Neural progenitor cell (in vitro differentiated cells): ENCODE results near the gene RILPL1.
"Not testable (repeated sequence)": the region's sequence is repeated elsewhere in the genome, so short reads cannot be mapped to it uniquely, and the experiment has no call there.

Source experiments
- CTCF ChIP-seq: fragments of 200-600 bp; sonication (generic); IDR thresholded peaks from 2 replicates; pipeline ENCODE4 v1.5.1; 2017; ENCODE audit warnings: antibody characterized with exemption, mild to moderate bottlenecking
- EZH2phosphoT487 ChIP-seq: fragments of 200-600 bp; sonication (generic); IDR thresholded peaks from 2 replicates; pipeline ENCODE4 v1.6.1; 2017; ENCODE audit warnings: antibody characterized with exemption

- TF ChIP-seq EZH2phosphoT487, CTCF: not testable (repeated sequence)
Observed at GRCh38 chr12:123535952-123536351, 2.4 kb upstream of the RILPL1 start.
